Left ventricle myocardium superior (tissue), 1 donor: Measurements from ENCODE around the gene ITLN2. TPM values are rescaled to one million over a fixed set of nuclear protein-coding genes. Genes with fewer than 3 reads are reported as not detected.
"Not testable (repeated sequence)": the region's sequence is repeated elsewhere in the genome, so short reads cannot be mapped to it uniquely, and the experiment has no call there.

Experiments used
- ATAC-seq: fragments of 200-7000 bp; cut with Tn5 transposase; one replicate; pipeline ENCODE4 v1.9.1; 2020; ENCODE audit warnings: mild to moderate bottlenecking, moderate library complexity
- DNase-seq: peaks from one replicate; pipeline ENCODE4 v3.0.0-alpha.2; 2020
- intact Hi-C: fragments of 100-400 bp; cut with micrococcal nuclease; formaldehyde crosslinking; loops from one replicate; pipeline ENCODE4 v1.11.0; 2022
- long read RNA-seq: library from polyadenylated mRNA; unstranded; transcript quantifications from one replicate; pipeline ENCODE4 v2.0.0, GENCODE V29; 2021
- total RNA-seq: library from RNA; stranded (reverse); fragmentation: NEBNext Ultra II Directional; extraction: Animal tissue kit (Norgen Biotek cat#: 25700); gene quantifications from one replicate; pipeline ENCODE4 v1.2.1, GENCODE V29; 2021
- donor health status: DM: no; HTN: yes; CAD: no; lungs with severe emphysema.

ITLN2 gene
- total RNA-seq, result not detected
- long read RNA-seq, result 0 reads

DNA sequence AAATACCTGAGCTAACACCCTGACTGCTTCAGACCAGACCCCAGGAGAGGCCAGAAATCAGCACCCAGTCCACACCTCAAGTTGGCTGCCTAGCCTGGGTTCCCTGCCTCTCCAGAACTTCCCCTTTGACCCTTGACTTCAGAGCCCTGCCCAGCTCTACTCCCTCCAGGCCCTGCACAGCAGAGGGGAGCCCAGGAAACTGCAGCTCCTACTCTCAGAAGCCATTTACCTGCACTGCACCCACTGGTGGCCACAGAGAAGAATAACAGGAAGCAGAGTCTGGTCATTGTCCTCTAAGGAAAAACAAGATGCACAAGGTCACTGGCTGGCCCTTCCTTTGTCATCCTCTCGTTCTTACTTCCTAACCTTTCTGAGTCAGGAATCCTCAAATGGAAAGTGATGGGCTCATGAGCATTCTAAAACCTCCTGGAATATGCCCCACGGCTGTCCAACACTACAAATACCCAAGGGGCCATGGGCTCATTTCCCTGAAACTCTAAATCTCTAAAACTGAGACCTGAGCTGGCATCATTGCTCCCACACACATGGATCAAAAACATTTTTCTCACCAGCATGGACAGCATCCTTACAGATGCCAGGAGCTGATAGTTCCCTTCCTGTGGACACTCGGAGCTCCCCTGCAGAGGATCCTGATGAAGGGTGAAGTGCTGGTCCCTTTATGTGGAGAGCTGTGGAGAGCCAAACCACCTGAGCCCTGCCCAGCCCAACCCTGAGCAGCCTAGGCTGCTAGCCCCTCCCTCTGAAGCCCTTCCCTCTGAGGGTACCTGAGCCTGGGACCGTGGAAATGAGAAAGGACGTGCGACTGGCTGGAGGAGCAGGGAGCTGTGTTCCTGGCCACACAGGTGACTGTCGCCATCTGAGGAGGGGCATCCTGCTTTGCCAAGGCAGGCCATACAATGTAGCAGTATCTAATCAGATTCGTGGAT is at the start of gene ITLN2:
Gene ITLN2 (minus strand): TSS at position 652 of the 947 bp plus-strand sequence. CDS start 68 bp downstream, at position 584.
- intact Hi-C loops, result loop anchor here (10.0 kb wide), 1 partner anchor 120 kb away; no protein-coding TSS in a partner anchor
- DNase-seq (no peak), ATAC-seq (peak; percentile 26)

DNA sequence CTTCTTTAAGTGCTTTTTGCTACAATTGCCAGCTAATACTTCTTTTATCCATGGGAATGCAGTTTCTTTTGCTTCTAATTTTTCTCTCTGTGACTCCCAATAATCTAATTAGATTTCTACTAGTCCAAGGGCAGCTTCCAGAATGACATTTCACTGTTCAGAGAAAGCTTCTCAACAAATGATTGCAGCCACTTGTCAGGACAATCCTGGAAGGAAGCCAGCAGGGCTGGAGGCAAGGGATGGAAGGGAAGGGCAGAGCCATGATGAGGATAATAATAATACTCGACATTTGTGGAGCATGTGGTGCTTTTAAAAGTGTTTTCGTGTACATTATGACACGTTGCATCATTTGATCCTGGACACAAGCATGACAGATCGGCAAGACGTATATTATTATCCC is 46.9 kb upstream of the ITLN2 start:
- intact Hi-C loops, result no loop called here
- ATAC-seq (peak; percentile 40), DNase-seq (peak; percentile 49)

DNA sequence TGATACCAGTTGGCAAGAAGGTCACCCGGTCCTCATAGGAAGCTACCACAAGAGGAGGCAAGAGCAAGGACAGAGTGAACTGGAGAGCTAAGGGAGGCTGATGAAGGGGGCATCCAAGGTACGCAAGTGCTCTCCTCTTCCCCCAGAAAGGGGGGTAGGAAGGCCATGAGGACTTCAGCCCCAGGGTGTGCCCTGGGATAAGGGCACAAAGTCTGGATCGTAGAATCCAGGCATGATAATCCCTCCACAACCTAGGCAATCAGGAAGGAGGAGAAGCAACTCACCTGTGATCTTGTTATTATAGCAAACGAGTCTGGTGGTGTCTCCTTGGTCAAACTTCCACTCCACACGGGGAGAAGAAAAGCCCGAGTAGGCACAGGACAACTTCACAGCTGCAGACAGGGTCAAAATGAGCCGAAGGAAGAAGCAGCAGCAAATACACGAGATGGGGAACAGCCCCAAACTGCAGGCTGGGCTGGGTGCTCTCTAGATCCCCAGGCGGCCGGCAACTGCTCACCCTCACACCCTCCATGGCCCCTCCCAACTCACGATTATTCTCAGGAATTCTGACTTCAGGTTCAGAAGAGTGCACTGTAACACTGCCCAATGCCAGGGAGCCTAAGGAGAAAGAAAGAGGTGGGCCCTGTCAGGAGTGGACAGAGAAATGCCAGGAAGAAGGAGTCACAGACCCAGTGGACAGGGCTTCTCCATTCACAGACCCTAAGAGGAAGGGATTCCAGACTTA is 46.3 kb upstream of the ITLN2 start:
- ATAC-seq (no peak), DNase-seq (no peak)
- intact Hi-C loops, result no loop called here

DNA sequence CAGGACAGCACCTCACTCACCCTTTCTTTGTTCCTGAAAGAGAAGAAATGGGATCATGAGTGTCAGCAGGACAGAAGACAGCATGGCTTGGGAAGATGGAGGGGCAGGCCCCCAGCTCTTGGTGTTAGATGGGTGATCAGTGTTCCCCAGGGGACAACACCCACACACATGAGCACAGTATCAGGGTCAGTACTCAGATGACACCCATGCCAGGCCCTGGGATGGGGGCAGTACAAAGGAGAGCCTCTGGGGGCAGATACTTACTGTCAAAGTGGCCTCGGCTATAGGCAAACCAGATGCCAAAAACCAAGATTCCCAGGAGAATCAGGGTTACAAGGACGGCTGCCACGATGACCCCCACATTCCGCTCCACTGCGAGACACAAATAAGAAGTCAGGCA is 44.8 kb upstream of the ITLN2 start:
- ATAC-seq, result no peak
- intact Hi-C loops, result loop anchor here (10.0 kb wide), 1 partner anchor 95 kb away; the partner anchor contains the start of gene KLHDC9

DNA sequence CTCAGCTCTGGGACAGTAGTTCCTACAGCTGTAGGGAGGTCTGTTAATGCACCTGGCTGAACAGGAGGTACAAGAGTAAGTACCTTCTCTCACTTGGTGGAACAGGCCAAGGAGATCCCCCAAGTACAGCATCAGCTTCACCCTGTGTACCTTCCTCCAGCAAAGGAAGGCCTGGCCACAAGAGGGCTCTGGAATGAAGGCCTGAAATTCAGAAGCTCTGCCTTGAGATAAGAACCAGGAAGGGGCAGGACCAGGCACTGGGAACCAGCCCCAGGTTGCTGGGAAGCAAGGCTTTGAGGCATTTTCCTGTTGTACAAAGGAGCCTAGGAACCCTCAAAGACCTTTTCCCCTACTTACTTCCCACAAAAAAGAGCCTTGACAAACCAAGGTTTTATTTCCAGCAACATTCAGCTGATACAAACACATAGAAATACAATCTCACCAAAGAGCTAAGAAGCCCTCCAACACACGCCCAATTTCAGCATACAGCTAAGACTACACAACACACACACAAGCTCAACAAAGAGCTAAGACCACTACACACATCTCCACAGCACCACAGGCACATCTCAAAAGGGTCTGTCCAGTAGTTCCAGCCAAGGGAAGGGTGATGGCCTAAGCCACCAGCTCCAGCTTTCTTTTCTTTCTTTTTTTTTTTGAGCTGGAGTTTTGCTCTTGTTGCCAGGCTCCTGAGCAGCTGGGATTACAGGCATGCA is 42.9 kb upstream of the ITLN2 start:
- ATAC-seq (peak; percentile 91), DNase-seq (peak; percentile 64)
- intact Hi-C loops, result loop anchor here (10.0 kb wide), 1 partner anchor 97 kb away; the partner anchor contains the start of gene KLHDC9

More for the DNA sequence above, 44.8 kb upstream of the ITLN2 start:
- no peak for DNase-seq

DNA sequence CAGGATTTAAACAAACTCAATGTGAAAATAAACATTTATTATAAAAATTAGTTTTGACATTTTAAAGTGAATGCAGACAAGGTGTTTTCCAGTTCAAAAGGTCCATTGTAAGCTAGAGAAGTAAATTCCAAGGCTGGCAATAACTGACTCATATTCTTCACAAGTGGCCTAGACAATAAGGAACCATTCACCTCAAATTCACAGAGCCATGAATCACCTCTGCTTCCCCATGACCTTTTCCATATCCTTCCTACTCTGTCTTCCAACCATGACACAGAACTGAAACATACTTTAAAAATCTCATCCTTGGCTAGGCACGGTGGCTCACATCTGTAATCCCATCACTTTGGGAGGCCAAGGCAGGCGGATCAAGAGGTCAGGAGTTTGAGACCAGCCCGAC is 41.6 kb upstream of the ITLN2 start:
- intact Hi-C loops, result loop anchor here (10.0 kb wide), 1 partner anchor 99 kb away; the partner anchor contains the start of gene KLHDC9
- ATAC-seq (no peak), DNase-seq (no peak)

DNA sequence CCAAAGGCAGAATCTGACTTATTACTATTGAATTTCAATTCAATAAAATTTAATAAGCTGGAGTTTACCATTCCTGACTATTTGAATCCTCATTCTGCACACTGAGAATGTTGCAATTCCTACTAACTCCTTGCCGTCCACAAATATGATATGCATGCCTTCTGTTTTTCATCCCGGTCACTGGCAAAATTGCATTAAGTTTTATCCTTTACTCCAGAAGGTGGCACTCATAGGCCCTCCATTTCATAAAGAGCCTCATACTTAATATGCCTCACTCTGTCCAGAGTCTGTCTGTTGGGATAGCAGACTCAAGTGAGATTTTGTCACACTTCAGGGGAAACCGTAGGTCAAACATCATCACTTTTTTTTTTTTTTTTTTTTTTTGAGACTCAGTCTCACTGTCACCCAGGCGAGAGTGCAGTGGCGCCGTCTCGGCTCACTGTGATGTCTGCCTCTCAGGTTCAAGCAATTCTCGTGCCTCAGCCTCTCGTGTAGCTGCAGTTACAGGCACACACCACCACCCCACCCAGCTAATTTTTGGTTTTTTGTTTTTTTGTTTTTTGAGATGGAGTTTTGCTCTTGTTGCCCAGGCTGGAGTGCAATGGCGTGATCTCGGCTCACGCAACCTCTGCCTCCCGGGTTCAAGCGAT is 39.1 kb upstream of the ITLN2 start:
- peak; percentile 51 for ATAC-seq
- DNase-seq, result no peak
- intact Hi-C loops, result loop anchor here (5.0 to 10.0 kb wide), 2 partner anchors 101 to 266 kb away; partner anchors contain the start of gene KLHDC9

DNA sequence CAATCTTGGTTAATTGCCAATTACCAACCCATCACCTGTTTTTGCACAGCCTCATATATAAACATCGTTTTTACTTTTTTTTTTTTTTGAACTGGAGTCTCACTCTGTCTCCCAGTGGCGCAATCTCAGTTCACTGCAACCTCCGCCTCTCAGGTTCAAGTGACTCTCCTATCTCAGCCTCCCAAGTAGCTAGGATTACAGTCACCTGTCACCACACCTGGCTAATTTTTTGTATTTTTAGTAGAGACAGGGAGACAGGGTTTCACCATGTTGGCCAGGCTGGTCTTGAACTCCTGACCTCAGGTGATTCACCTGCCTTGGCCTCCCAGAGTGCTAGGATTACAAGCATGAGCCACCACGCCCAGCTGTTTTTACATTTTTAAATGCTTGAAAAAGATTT is 37.4 kb upstream of the ITLN2 start:
- intact Hi-C loops, result loop anchor here (5.0 to 10.0 kb wide), 2 partner anchors 103 to 265 kb away; partner anchors contain the start of gene KLHDC9
- not testable (repeated sequence) for ATAC-seq

DNA sequence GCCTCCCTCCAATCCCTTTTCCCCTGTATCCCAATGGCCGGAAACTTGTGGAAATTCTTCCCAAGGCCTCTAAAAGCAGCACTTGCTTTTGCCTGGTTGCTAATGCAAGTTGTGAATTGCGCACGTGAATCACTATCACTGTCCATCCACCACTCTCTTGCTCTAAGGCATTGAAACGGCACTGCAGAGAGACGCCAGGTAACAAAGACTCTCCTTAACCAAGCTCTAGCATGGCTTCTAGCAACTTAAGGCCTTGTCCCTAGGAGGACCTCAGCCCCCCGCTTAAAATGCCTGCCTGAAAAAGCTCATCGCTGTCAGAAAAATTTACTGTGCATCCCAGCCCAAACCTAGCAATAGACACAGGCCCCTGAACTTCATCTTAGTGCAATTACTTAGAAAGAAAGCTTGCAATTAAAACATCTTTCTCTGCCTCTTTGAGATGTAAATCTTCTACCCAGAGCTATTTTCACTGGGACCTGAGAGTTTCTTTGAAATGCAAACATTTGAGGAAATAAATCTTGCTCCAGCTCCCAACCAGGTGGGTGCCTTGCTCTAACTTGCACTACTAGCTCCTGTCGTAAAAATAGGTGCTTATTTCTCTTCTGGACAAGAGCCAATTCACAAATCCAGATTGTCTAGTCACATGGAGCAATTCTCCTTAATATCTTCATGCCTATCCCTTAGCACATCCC is 32.9 kb upstream of the ITLN2 start:
- intact Hi-C loops, result no loop called here
- no peak for DNase-seq
- ATAC-seq, result no peak

More for the DNA sequence above, 37.4 kb upstream of the ITLN2 start:
- DNase-seq, result not testable (repeated sequence)

DNA sequence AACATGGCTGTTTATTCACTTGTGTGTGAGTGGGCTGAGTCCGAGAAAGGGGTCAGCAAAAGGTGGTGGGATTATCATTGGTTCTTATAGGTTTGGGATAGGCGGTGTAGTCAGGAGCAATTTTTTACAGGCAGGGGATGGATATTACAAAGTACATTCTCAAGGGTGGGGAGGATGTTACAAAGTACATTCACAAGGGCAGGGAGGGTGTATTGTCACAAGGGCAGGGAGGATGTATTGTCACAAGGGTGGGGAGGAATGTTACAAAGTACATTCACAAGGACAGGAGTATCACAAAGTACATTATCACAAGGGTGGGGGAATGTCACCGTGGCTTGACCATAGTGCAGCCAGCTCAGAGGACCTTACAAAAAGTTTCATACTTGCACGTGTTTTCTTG is 31.1 kb upstream of the ITLN2 start:
- intact Hi-C loops, result no loop called here
- no peak for ATAC-seq

DNA sequence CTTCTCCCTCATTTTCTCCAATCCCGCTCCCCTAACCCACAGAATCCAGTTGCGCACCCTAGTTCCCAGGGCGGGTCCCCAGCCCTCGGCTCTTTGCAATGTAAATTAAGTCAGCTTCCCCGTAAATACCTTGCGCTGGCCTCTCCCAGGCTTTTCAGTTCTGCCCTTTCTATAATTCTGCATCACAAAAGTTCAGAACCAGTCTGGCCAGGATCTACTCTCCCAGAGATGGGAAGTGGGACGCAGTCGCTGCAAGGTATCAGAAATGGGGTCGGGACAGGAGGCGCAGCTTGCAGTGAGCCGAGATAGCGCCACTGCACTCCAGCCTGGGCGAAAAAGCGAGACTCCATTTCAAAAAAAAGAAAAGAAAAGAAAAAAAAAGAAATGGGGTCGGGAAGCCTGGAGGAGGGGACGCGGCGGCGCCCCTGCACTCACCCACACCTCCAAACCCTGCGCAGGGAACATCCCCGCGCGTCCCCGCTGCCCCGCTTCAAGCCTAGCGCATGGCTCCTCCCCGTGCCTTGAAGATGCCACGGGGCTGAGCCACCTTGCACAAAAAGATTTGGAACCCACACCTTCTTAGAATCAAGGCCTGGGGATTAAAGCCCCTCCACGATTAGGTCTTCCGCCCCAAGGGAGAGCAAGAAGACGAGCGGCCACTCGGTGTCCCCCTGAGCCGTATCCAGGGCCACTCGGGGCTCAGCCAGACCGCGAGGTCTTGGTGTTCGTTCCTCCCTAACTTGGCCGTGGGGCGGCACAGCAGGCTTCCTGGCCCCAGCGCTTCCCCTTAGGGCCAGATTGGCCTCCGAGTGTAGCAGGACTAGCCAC is 27.2 kb upstream of the ITLN2 start:
- DNase-seq (no peak), ATAC-seq (peak; percentile 22)
- intact Hi-C loops, result no loop called here

More for the DNA sequence above, 31.1 kb upstream of the ITLN2 start:
- no peak for DNase-seq

DNA sequence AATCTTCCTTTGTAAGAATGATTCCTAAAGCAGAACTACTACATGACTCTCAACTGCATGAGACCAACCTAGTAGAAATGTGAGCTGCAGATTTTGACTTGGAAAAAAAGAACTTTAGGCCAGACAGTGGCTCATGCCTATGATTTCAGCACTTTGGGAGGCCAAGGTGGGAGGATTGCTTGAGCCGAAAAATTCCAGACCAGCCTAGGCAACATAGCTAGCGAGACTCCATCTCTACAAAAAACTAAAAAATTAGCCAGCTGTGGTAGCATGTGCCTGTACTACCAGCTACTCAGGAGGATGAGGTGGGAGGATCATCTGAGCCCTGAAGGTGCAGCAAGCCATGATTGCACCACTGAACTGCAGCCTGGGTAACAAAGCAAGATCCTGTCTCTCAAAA is 24.7 kb upstream of the ITLN2 start:
- DNase-seq, result no peak
- intact Hi-C loops, result no loop called here
- ATAC-seq, result no peak

DNA sequence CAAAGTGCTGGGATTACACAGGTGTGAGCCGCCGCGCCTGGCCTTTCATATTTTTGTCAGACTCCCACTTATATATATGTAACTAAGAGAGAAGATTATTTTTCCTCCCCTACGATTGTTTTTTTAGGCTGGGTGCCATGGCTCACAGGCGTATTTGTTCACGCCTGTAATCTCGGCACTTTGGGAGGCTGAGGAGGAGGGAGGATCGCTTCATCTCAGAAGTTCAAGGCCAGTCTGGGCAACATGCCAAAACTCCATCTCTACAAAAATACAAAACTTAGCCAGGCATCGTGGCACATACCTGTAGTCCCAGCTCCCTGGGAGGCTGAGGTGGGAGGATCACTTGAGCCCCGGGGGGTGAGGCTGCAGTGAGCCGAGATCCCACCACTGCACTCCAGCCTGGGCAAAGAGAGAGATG is 23.9 kb upstream of the ITLN2 start:
- intact Hi-C loops, result no loop called here
- DNase-seq (no peak), ATAC-seq (no peak)

DNA sequence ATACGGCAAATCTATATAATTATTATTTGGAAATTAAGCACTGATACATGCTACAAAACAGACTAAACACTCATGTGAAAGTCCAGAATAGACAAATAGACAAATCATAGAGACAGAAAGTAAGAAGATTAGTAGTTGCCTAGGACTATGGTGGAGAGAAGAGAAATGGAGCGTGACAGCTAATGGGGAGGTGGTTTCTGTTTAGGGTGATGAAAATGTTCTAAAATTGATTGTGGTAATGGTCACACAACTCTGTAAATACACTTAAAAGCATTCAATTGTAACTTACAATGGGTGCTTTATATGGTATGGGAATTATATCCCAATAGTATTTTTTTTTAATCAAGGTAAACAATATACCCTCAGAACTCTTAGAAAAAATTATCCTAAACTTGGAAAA is 20.4 kb upstream of the ITLN2 start:
- ATAC-seq (no peak), DNase-seq (no peak)
- intact Hi-C loops, result no loop called here

DNA sequence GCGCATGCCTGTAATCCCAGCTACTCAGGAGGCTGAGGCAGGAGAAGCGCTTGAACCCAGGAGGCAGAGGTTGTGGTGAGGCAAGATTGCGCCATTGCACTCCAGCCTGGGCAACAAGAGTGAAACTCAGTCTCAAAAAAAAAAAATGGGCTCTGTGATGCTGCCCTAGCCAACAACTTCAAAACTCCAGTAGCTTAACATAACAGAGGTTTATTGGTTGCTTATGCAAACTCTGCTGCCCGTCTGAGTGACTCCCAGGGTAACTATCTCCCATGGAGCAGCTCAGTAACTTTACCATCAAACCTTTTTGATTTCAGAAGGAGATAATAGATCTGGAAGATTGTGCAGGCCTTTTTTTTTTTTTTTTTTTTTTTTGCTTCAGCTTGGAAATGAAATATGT is 18.9 kb upstream of the ITLN2 start:
- intact Hi-C loops, result no loop called here
- ATAC-seq, result no peak
- DNase-seq, result no peak

DNA sequence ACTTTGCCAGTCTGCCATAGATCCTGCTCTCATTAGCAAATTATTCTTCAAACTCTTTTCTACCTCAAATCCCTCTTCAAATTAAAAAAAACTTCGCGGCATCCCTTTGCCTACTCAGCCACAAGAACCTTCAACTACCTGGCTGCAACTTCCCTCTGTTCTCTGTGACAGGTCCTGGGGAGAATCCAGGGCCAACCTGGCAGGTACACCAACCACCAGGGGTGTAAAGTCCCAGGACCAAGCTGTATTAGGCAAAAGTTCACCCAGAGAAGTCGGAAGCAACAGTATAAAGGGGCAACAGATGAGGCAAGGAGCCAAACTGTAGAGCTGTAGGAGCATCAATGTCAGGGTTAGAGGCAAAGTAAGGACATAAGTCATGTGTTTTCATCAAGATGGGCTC is 18.3 kb upstream of the ITLN2 start:
- no peak for DNase-seq
- ATAC-seq, result no peak
- intact Hi-C loops, result no loop called here

DNA sequence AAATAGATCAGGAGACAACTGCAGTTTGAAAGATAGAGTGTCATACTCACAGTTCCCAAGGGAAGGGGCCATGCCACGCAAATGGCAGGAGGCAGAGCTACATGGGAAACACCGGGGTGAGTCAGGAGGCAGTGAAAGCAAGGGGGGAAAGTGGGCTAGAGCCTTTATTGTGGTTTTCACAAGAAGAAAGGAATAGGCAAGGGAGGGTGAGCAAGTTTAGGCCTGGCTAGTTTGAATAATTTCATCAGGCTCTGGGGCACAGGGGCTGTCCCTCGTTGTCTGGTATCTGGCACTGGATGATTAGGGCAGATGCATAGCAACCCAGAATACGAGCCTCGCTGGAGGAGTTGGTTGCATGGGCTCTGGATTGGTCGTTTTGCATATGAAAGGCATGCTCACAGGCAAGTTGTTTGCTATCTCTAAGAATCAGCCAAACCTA is 17.0 kb upstream of the ITLN2 start:
- no peak for DNase-seq
- intact Hi-C loops, result no loop called here

More for the DNA sequence above, 17.0 kb upstream of the ITLN2 start:
- ATAC-seq, result no peak
